Measurements from ENCODE around the gene ANO3.

DNA sequence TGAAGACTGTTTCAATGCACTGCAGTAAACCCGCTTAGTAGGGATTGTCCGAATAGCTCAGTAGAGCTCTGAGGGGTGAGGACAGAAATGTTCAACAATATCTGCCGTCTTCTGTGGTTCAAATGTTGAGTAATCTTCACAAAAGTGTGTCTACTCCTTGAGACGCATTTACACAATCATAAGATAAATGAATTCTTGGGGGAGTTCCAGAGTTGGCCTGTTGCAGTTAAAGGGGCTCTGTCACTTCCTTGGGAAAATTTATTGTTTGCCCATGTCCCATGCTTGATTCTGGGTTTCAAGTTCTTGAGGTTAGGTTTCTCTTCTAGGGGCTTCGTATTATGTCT lies 614 bp downstream of the ANO3 start:
- TF ChIP-seq, protein P1, sequence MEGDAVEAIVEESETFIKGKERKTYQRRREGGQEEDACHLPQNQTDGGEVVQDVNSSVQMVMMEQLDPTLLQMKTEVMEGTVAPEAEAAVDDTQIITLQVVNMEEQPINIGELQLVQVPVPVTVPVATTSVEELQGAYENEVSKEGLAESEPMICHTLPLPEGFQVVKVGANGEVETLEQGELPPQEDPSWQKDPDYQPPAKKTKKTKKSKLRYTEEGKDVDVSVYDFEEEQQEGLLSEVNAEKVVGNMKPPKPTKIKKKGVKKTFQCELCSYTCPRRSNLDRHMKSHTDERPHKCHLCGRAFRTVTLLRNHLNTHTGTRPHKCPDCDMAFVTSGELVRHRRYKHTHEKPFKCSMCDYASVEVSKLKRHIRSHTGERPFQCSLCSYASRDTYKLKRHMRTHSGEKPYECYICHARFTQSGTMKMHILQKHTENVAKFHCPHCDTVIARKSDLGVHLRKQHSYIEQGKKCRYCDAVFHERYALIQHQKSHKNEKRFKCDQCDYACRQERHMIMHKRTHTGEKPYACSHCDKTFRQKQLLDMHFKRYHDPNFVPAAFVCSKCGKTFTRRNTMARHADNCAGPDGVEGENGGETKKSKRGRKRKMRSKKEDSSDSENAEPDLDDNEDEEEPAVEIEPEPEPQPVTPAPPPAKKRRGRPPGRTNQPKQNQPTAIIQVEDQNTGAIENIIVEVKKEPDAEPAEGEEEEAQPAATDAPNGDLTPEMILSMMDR (IDR thresholded peaks at IDR 0.05; ENCODE audit: low read depth, low read length): no peak
- TF ChIP-seq EZH2phosphoT487 (IDR thresholded peaks at IDR 0.05; ENCODE audit: low read depth): no peak
